ENCODE measurements around the gene RNFT2.
"Not testable (repeated sequence)": the region's sequence is repeated elsewhere in the genome, so short reads cannot be mapped to it uniquely, and the experiment has no call there.

The RNFT2 gene

GRCh38 chr12:116742787-116743186 lies 4.7 kb downstream of the RNFT2 start:
- DNase-seq (ENCODE audit: low read depth in 2 of 2) = not testable (repeated sequence)

GRCh38 chr12:116744766-116745165 lies 6.7 kb downstream of the RNFT2 start:
- DNase-seq (ENCODE audit: low read depth in 2 of 2) = no peak

- DNase-seq (ENCODE audit: low read depth in 2 of 2) = no peak
These were observed 7.4 kb downstream of the RNFT2 start for GRCh38 chr12:116745554-116745953.

DNA sequence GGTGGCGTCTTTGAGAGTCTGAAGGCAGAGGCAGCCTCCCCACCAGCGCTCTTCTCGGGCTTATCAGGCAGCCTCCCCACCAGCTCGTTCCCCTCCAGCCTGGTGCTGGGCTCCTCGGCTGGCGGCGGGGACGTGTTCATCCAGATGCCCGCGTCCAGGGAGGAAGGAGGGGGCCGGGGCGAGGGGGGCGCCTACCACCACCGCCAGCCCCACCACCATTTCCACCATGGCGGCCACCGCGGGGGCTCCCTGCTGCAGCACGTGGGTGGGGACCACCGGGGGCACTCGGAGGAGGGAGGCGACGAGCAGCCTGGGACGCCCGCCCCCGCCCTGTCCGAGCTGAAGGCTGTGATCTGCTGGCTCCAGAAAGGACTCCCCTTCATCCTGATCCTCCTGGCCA lies 11.8 kb downstream of the RNFT2 start:
- no peak for DNase-seq (ENCODE audit: low read depth in 2 of 2)

- DNase-seq (ENCODE audit: low read depth in 2 of 2) = no peak
These were observed 12.2 kb downstream of the RNFT2 start for GRCh38 chr12:116750298-116750697.

DNA sequence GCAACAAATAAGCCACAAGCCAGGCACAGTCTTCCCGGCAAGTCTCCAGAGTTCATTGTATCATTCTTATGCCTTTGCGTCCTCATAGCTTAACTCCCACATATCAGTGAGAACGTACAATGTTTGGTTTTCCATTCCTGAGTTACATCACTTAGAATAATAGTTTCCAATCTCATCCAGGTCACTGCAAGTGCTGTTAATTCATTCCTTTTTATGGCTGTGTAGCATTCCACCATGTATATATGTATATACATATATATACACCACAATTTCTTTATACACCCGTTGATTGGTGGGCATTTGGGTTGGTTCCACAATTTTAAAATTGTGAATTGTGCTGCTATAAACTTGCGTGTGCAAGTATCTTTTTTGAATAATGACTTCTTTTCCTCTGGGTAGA lies 16.0 kb downstream of the RNFT2 start:
- not testable (repeated sequence) for DNase-seq (ENCODE audit: low read depth in 2 of 2)

GRCh38 chr12:116754783-116755182 lies 16.7 kb downstream of the RNFT2 start:
- DNase-seq (ENCODE audit: low read depth in 2 of 2) = not testable (repeated sequence)

DNA sequence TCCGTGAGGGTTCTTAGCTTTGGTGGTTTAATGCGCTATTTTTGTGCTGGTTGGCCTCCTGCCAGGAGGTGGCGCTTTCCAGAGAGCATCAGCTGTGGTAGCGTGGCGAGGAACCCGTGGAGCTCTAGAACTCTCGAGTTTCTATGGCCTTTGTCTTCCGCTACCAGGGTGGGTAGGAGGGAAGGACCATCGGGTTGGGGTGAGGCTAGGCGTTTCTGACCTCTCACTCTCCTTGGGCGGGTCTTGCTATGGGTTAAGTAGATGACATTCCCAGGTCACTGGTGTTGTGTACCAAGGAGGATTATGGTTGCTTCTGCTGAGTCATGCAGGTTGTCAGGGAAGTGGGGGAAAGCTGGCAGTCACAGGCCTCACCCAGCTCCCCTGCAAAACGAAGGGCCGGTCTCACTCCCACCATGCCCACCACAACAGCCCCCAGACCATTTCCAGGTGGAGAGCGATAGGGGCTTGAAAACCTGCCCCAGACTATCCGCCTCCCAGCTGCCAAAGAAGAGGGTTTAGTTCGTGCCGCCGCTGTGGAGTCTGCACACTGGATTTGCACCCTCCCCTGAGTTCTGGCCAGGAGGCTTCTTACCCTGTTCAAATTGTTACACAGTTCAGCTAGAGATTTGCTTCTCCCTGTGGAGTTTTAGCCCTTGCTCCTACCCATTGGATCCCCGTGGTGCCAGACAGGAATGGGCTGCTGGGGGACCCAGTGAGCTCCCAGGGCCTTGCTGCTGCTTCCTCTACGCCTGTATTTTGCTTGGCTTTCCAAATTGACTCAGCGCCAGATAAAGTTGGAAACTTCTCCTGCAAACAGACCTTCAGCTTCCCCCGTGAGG lies 21.9 kb downstream of the RNFT2 start:
- DNase-seq (ENCODE audit: low read depth in 2 of 2) = no peak

- no peak for DNase-seq (ENCODE audit: low read depth in 2 of 2)
These were observed 22.5 kb downstream of the RNFT2 start for GRCh38 chr12:116760622-116761020.

- no peak for DNase-seq (ENCODE audit: low read depth in 2 of 2)
These were observed 23.4 kb downstream of the RNFT2 start for GRCh38 chr12:116761499-116761898.

DNA sequence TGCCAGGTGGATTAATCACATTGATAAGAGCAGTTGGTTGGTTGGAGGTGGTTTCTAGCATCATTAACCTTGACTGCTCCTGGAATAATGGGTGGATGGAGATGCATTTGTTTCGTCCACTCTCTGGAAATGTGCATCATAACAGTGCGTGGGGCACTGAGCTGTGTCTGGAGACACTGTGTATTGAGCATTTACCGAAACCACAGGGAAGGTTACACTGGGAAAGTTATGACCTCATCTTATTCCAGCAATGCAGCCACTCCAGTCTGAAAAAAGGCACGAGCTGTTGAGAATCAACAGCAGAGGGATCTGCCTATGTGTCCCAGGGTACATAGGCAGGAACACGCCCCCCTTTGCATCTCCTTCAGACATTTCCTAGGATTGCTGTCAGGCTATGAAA lies 27.2 kb downstream of the RNFT2 start:
- no peak for DNase-seq (ENCODE audit: low read depth in 2 of 2)

GRCh38 chr12:116766285-116766684 lies 28.2 kb downstream of the RNFT2 start:
- DNase-seq (ENCODE audit: low read depth in 2 of 2) = no peak

DNA sequence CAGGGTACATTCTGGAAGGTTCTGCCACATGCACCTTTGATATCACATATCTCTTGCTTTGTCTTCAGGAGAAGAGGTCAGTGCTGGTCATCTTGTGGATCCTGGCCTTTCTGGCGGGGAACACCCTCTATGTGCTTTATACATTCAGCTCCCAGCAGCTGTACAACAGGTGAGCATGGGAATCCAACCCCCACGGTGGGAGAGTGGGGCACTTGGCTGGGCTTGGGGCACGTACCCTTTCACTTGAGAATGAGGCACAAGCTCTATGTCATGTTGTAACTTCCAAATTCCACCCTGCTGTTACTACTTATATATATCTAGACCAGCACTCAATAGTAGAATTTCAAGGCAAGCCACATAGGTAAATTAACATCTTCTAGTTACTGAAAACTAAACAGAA lies 28.6 kb downstream of the RNFT2 start:
- no peak for DNase-seq (ENCODE audit: low read depth in 2 of 2)

DNA sequence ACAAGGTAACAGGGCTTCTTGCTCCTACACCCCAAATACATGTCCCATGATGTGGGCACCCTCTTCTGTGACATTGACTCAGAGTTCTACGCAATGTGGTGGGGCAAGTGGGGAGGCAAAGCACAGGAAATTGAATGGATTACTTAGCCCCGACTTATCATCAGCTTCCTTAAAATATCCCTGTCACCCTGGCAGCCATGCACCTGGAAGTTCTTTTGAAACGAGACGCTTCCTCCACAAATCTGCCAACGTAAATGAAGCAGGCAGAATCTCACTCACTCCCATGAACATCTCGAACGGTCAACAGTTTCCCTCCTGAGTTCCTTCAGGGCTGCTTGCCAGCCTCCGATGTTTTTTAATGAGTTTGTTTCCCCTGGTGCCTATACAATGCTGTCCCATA lies 33.5 kb downstream of the RNFT2 start:
- no peak for DNase-seq (ENCODE audit: low read depth in 2 of 2)

GRCh38 chr12:116773276-116773731 lies 35.2 kb downstream of the RNFT2 start:
- DNase-seq (ENCODE audit: low read depth in 2 of 2) = no peak

- DNase-seq (ENCODE audit: low read depth in 2 of 2) = no peak
These were observed 35.9 kb downstream of the RNFT2 start for GRCh38 chr12:116774020-116774419.

- DNase-seq (ENCODE audit: low read depth in 2 of 2) = no peak
These were observed 39.1 kb downstream of the RNFT2 start for GRCh38 chr12:116777245-116777644.

- no peak for DNase-seq (ENCODE audit: low read depth in 2 of 2)
These were observed 41.5 kb downstream of the RNFT2 start for GRCh38 chr12:116779597-116779996.

GRCh38 chr12:116780942-116781341 lies 42.8 kb downstream of the RNFT2 start:
- no peak for DNase-seq (ENCODE audit: low read depth in 2 of 2)

DNA sequence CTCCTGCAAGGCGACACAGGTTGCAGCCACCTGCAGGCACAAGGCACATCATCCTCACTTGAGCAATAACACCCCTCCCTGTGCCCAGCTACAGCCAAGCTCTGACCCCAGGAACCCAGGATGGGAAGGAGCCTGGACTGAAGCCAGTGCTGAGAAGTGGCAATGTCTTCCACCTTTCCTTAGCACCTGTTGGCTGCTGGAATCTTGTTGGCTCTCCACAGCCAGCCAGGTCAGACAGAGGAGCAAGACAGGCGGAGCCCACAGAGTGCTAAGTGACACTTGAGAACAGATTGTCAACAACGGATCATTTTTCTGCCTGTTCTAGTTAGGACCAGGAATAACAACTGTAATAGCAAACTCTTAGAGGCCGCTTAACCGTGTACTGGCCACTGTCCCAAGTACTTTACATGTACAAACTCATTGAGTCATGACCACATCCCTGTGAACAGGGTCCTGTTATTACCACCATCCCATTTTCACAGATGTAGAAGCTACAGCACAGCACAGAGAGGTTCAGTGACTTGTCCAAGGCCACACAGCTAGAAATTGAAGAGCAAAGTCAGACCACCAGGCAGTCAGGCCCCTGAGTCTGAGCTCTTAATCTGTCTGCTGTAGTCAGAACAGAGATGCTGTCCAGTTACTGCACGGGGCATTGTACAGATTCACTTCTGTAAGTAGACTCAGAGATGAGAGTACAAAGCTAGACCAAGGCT lies 45.6 kb downstream of the RNFT2 start:
- no peak for DNase-seq (ENCODE audit: low read depth in 2 of 2)

DNA sequence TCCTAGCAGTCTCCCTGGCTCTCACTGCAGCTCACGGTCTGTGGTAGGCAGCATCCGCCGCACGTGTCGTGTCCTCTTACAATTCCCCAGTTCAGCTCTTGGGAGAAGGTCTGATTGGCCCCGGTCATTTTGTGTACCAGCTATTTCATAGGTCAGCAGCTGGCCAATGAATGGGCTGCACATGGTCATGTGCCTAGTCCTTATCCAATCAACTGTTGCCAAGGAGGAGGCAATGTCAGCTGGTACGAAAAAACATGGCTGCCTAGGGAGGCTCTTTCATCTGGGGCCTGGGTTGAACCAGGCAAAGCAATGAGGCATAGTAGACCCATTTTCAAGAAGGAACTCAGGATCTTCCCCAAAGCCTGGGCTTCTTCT lies 46.1 kb downstream of the RNFT2 start:
- DNase-seq (ENCODE audit: low read depth in 2 of 2) = no peak

DNA sequence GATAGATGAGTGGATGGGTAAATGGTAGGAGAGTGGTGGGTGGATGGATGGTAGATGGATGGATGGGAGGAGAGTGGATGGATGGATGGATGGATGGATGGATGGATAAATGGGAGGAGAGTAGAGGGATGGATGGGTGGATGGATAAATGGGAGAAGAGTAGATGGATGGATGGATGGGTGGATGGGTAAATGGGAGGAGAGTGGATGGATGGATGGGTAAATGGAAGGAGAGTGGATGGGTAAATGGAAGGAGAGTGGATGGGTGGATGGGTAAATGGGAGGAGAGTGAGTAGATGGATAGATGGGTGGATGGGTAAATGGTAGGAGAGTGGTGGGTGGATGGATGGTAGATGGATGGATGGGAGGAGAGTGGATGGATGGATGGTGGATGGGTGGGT lies 51.4 kb downstream of the RNFT2 start:
- not testable (repeated sequence) for DNase-seq (ENCODE audit: low read depth in 2 of 2)

DNA sequence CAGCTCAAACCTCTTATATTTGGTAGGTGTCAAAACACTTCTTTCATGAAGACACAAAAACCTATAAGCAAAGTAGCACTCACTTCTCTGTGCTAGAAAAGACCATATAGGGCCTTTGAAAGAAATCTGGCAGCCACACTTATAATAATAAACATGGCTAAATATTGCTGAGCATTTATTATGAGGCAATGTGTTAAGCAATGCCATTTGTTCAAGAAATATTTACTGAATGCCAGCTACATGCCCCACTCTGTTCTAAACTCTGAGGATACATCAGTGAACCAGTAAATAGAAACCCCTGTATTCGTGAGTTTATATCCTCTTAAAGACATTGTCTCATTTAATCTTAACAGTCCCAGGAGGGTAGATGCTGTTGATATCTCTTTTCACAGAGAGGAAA lies 52.0 kb downstream of the RNFT2 start:
- no peak for DNase-seq (ENCODE audit: low read depth in 2 of 2)
